Endothelial cell (in vitro differentiated cells): ENCODE measurements around the gene PTH2. TPM values are rescaled to one million over a fixed set of nuclear protein-coding genes. Genes with fewer than 3 reads are reported as not detected.

ENCODE experiments used
- DNase-seq: peaks from one replicate; pipeline ENCODE4 v3.0.0; 2021; ENCODE audit warnings: low spot score
- H3K27ac Mint-ChIP-seq: one replicate; pipeline ENCODE4 v1.8.0; 2021; ENCODE audit warnings: mixed read lengths, inconsistent platforms; ENCODE audit not compliant: unreplicated experiment
- H3K27me3 Mint-ChIP-seq: one replicate; pipeline ENCODE4 v1.8.0; 2021; ENCODE audit warnings: mild to moderate bottlenecking, moderate library complexity, mixed read lengths, inconsistent platforms; ENCODE audit not compliant: unreplicated experiment
- H3K36me3 Mint-ChIP-seq: one replicate; pipeline ENCODE4 v1.8.0; 2021; ENCODE audit warnings: mild to moderate bottlenecking, low read depth, mixed read lengths, inconsistent platforms; ENCODE audit not compliant: unreplicated experiment
- H3K4me1 Mint-ChIP-seq: one replicate; pipeline ENCODE4 v1.8.0; 2021; ENCODE audit warnings: mild to moderate bottlenecking, mixed read lengths, inconsistent platforms; ENCODE audit not compliant: unreplicated experiment
- H3K4me3 Mint-ChIP-seq: one replicate; pipeline ENCODE4 v1.8.0; 2021; ENCODE audit warnings: mild to moderate bottlenecking, mixed read lengths, inconsistent platforms; ENCODE audit not compliant: unreplicated experiment
- H3K9me3 Mint-ChIP-seq: one replicate; pipeline ENCODE4 v1.8.0; 2021; ENCODE audit warnings: mixed read lengths, inconsistent platforms; ENCODE audit not compliant: unreplicated experiment
- CTCF ChIP-seq: fragments of 200-600 bp; sonication (generic); IDR thresholded peaks from one replicate; pipeline ENCODE4 v1.5.0; 2021; ENCODE audit warnings: antibody characterized with exemption; ENCODE audit not compliant: unreplicated experiment
- total RNA-seq: library from RNA; stranded (reverse); fragmentation: NEBNext Ultra II Directional; extraction: Animal tissue kit (Norgen Biotek cat#: 25700); gene quantifications from one replicate; pipeline ENCODE4 v1.2.1, GENCODE V29; 2021; ENCODE audit not compliant: unreplicated experiment

The PTH2 gene
- total RNA-seq, 1 donor from 2014 or later = not detected

- peak; percentile 51 for TF ChIP-seq CTCF
- H3K9me3 Mint-ChIP-seq = no peaks in the 10 kb centered on the region
- peaks cover 5% of the 10 kb centered on the region for H3K4me1 Mint-ChIP-seq
- H3K27ac Mint-ChIP-seq = no peak overlapping the region
- H3K27me3 Mint-ChIP-seq = peaks cover 18% of the 10 kb centered on the region
- peaks cover 7% of the 10 kb centered on the region for H3K36me3 Mint-ChIP-seq
- no peak overlapping the region for H3K4me3 Mint-ChIP-seq
- peak; percentile 76 for DNase-seq
Measured at GRCh38 chr19:49391581-49392399, 31.5 kb downstream of the PTH2 start.

- Mint-ChIP-seq H3K27me3 (peaks cover 13% of the 10 kb centered on the region), H3K36me3 (peaks cover 7% of the 10 kb centered on the region), H3K9me3 (no peaks in the 10 kb centered on the region), H3K4me3 (no peak overlapping the region), H3K4me1 (peaks cover 5% of the 10 kb centered on the region), H3K27ac (no peak overlapping the region)
- TF ChIP-seq CTCF = no peak
- no peak for DNase-seq
Measured at GRCh38 chr19:49390929-49391359, 32.3 kb downstream of the PTH2 start.

- Mint-ChIP-seq H3K4me1 (peaks cover 5% of the 10 kb centered on the region), H3K27ac (no peak overlapping the region), H3K9me3 (no peaks in the 10 kb centered on the region), H3K27me3 (peaks cover 13% of the 10 kb centered on the region), H3K4me3 (no peak overlapping the region), H3K36me3 (peaks cover 7% of the 10 kb centered on the region)
- no peak for DNase-seq
- no peak for TF ChIP-seq CTCF
Measured at GRCh38 chr19:49390131-49390928, 32.9 kb downstream of the PTH2 start.

- no peak for TF ChIP-seq CTCF
- H3K4me3 Mint-ChIP-seq = no peak overlapping the region
- peaks cover 11% of the 10 kb centered on the region for H3K27me3 Mint-ChIP-seq
- no peak overlapping the region for H3K27ac Mint-ChIP-seq
- no peaks in the 10 kb centered on the region for H3K9me3 Mint-ChIP-seq
- peaks cover 7% of the 10 kb centered on the region for H3K36me3 Mint-ChIP-seq
- DNase-seq = no peak
- H3K4me1 Mint-ChIP-seq = peaks cover 5% of the 10 kb centered on the region
Measured at GRCh38 chr19:49389406-49389805, 33.8 kb downstream of the PTH2 start.
